ENCODE data around the gene KCNMA1. TPM values are rescaled to one million over a fixed set of nuclear protein-coding genes. Genes with fewer than 3 reads are reported as not detected.

KCNMA1 gene
- total RNA-seq, 2 donors from 2014 or later = 168 to 188 TPM

- Histone ChIP-seq H3K4me1 (ENCODE audit: control insufficient read depth in 1 of 2, low read depth in 2 of 2) (no peaks in the 10 kb centered on the region), H3K27me3 (replicated peaks; ENCODE audit: insufficient read depth) (no peaks in the 10 kb centered on the region), H3K36me3 (peaks cover 1% of the 10 kb centered on the region), H3K9me3 (no peaks in the 10 kb centered on the region), H3K4me3 (no peak overlapping the region), H3K27ac (no peak overlapping the region)
- TF ChIP-seq, protein P1, sequence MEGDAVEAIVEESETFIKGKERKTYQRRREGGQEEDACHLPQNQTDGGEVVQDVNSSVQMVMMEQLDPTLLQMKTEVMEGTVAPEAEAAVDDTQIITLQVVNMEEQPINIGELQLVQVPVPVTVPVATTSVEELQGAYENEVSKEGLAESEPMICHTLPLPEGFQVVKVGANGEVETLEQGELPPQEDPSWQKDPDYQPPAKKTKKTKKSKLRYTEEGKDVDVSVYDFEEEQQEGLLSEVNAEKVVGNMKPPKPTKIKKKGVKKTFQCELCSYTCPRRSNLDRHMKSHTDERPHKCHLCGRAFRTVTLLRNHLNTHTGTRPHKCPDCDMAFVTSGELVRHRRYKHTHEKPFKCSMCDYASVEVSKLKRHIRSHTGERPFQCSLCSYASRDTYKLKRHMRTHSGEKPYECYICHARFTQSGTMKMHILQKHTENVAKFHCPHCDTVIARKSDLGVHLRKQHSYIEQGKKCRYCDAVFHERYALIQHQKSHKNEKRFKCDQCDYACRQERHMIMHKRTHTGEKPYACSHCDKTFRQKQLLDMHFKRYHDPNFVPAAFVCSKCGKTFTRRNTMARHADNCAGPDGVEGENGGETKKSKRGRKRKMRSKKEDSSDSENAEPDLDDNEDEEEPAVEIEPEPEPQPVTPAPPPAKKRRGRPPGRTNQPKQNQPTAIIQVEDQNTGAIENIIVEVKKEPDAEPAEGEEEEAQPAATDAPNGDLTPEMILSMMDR (IDR thresholded peaks at IDR 0.05) = no peak
- no peak for ATAC-seq (ENCODE audit: insufficient number of reproducible peaks, low FRiP score, low read depth)
- DNase-seq (ENCODE audit: low spot score) = no peak
Measured at GRCh38 chr10:76899490-76899889, 738.1 kb downstream of the KCNMA1 start.

DNA sequence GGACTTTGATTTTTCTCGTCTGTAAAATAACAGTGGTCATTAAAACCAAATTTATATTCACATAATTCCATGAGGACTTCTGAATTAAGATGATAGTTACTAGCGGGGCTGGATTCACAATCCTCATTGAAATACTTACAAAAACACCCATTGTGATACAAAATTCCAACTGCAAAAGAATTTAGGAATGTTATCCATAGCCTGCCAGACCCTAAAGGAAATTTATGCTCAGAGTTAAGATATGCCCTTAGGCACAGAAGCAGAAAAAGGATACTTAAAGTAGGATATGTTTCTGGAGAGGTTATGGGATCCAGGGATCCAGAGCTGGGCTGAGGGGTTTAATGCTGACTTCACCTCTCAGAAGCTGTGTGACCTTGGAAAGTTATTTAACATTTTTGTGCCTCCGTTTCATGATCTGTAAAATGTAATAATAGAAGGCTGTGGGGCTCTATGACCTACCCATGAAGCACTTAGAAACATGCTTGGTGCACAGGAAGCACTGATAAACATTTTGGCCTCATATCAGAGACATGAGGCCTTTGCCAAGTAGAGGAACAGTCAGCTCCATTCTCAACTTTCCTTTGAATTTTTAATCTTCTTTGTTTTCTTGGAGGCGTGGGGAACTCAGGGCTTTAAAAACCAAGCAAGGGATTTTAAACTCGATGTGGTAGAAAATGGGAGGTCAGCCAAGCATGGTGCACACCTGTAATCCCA lies 744.7 kb downstream of the KCNMA1 start:
- TF ChIP-seq, protein P1 (IDR thresholded peaks at IDR 0.05) = no peak
- no peaks in the 10 kb centered on the region for H3K9me3 ChIP-seq
- H3K4me1 ChIP-seq (ENCODE audit: control insufficient read depth in 1 of 2, low read depth in 2 of 2) = peaks cover 0 to 15% of the 10 kb centered on the region in 2 donors
- no peak overlapping the region for H3K27ac ChIP-seq
- no peak for ATAC-seq (ENCODE audit: insufficient number of reproducible peaks, low FRiP score, low read depth)
- no peak overlapping the region for H3K4me3 ChIP-seq
- H3K36me3 ChIP-seq = peaks cover 15% of the 10 kb centered on the region
- no peak for DNase-seq (ENCODE audit: low spot score)
- no peaks in the 10 kb centered on the region for H3K27me3 ChIP-seq (replicated peaks; ENCODE audit: insufficient read depth)

DNA sequence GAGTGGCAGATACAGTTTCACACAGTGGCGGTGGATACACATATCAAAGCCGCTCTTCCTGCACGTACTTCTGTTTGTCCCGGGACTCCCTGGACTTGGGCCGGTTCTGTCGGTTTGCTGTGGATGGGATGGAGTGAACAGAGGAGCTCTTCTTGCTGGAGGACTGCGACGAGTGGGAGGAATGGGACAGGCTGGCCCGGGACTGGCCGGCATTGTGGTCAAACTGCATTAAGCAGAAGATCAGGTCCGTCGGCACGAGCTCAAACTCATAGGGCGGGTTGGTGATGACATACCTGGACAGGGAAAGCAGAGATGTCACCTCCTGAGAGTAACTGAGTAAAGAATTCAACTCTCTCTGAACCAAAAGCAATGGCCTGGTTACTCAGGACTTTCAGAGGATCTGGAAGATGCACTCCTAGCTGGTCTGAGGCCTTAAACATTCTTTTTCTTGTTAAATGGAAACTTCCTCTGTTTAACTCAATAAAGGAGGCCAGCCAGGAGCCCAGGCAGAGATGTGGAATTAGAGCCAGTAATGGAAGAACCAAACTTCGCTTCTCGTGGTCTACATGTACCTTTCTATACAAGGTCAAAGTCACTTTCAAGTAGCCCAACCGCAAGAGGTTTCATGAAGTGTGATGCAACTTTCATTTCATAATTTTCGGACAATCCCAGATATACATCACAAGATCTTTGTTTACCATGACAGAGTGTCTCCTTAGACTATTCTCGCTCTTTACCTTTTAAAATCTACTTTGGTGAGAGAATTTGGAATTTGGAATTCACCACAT lies 750.2 kb downstream of the KCNMA1 start:
- no peak overlapping the region for H3K4me3 ChIP-seq
- no peaks in the 10 kb centered on the region for H3K27me3 ChIP-seq (replicated peaks; ENCODE audit: insufficient read depth)
- DNase-seq (ENCODE audit: low spot score) = no peak
- H3K27ac ChIP-seq = no peak overlapping the region
- peaks cover 15% of the 10 kb centered on the region for H3K36me3 ChIP-seq
- no peaks in the 10 kb centered on the region for H3K9me3 ChIP-seq
- TF ChIP-seq, protein P1 (IDR thresholded peaks at IDR 0.05) = no peak
- H3K4me1 ChIP-seq (ENCODE audit: control insufficient read depth in 1 of 2, low read depth in 2 of 2) = peaks cover 6 to 19% of the 10 kb centered on the region in 2 donors
- no peak for ATAC-seq (ENCODE audit: insufficient number of reproducible peaks, low FRiP score, low read depth)

DNA sequence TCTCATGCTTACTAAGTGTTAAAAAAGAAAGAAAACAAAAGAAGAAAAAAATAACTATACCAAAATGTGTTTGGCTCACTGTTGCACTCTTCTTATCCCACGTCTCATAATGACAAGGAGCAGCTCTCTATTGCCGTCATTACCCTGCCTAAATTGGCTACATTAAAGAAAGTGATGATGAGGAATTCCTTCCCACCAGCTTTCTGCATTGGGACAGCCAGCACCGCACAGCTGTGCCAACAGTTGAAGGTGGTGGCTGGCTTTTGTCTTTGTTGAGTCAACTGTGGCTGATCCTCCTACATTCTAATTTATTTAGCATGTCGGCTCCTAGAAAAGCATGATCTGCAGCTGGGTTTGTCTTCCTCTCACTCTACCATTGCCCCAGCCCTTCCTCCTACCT lies 751.8 kb downstream of the KCNMA1 start:
- no peaks in the 10 kb centered on the region for H3K9me3 ChIP-seq
- no peak for DNase-seq (ENCODE audit: low spot score)
- H3K4me1 ChIP-seq (ENCODE audit: control insufficient read depth in 1 of 2, low read depth in 2 of 2) = peaks cover 6 to 19% of the 10 kb centered on the region in 2 donors
- TF ChIP-seq, protein P1 (IDR thresholded peaks at IDR 0.05) = no peak
- H3K4me3 ChIP-seq = no peak overlapping the region
- ATAC-seq (ENCODE audit: insufficient number of reproducible peaks, low FRiP score, low read depth) = no peak
- H3K36me3 ChIP-seq = peaks cover 9% of the 10 kb centered on the region
- H3K27me3 ChIP-seq (replicated peaks; ENCODE audit: insufficient read depth) = no peaks in the 10 kb centered on the region
- no peak overlapping the region for H3K27ac ChIP-seq

GRCh38 chr10:76884673-76885275 lies 752.8 kb downstream of the KCNMA1 start:
- Histone ChIP-seq H3K4me1 (ENCODE audit: control insufficient read depth in 1 of 2, low read depth in 2 of 2) (peaks cover 6 to 19% of the 10 kb centered on the region in 2 donors), H3K27ac (no peak overlapping the region), H3K36me3 (peaks cover 6% of the 10 kb centered on the region), H3K27me3 (replicated peaks; ENCODE audit: insufficient read depth) (no peaks in the 10 kb centered on the region), H3K9me3 (no peaks in the 10 kb centered on the region), H3K4me3 (no peak overlapping the region)
- no peak for ATAC-seq (ENCODE audit: insufficient number of reproducible peaks, low FRiP score, low read depth)
- TF ChIP-seq, protein P1 (IDR thresholded peaks at IDR 0.05) = no peak
- no peak for DNase-seq (ENCODE audit: low spot score)
